ENCODE measurements around the gene SLC6A13.
"Not testable (repeated sequence)": the region's sequence is repeated elsewhere in the genome, so short reads cannot be mapped to it uniquely, and the experiment has no call there.

SLC6A13 gene

GRCh38 chr12:220946-221550, 41.6 kb downstream of the SLC6A13 start:
- TF ChIP-seq, protein P1, sequence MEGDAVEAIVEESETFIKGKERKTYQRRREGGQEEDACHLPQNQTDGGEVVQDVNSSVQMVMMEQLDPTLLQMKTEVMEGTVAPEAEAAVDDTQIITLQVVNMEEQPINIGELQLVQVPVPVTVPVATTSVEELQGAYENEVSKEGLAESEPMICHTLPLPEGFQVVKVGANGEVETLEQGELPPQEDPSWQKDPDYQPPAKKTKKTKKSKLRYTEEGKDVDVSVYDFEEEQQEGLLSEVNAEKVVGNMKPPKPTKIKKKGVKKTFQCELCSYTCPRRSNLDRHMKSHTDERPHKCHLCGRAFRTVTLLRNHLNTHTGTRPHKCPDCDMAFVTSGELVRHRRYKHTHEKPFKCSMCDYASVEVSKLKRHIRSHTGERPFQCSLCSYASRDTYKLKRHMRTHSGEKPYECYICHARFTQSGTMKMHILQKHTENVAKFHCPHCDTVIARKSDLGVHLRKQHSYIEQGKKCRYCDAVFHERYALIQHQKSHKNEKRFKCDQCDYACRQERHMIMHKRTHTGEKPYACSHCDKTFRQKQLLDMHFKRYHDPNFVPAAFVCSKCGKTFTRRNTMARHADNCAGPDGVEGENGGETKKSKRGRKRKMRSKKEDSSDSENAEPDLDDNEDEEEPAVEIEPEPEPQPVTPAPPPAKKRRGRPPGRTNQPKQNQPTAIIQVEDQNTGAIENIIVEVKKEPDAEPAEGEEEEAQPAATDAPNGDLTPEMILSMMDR (conservative IDR thresholded peaks at IDR 0.05; ENCODE audit: low read depth), result no peak
- CTCF ChIA-PET, result no interaction called here
- DNase-seq (ENCODE audit: low spot score), result no peak
- POLR2A ChIA-PET (ENCODE audit: low non-redundant PET), result no interaction called here
- no peak overlapping the region for H3K27ac ChIP-seq

DNA sequence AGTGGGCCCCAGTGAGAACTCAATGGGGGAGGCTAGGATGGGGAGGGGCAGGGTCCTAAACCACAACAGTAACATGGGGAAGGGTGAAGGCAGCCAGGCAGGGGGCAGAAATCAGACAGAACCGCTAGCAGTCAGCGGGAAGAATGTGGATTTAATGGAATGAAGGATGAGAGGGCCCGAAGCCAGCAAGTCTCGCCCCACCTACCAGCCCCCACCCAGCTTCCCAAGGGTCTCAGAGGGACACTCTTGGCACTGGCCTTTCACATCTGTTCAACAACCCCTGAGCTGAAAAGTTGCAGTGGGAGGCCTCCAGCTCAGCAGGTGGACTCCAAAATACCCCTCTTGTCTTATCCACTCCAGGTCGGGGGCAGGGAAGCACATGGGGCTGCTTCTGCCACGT, 42.1 kb downstream of the SLC6A13 start:
- TF ChIP-seq, protein P1 (conservative IDR thresholded peaks at IDR 0.05; ENCODE audit: low read depth), result no peak
- DNase-seq (ENCODE audit: low spot score), result no peak
- POLR2A ChIA-PET (ENCODE audit: low non-redundant PET), result no interaction called here
- no peak overlapping the region for H3K27ac ChIP-seq
- CTCF ChIA-PET, result interaction anchor here (0.5 to 1.0 kb wide), 2 partner anchors 8 to 35 kb away, joined by 3 to 4 read pairs; no protein-coding TSS in a partner anchor

DNA sequence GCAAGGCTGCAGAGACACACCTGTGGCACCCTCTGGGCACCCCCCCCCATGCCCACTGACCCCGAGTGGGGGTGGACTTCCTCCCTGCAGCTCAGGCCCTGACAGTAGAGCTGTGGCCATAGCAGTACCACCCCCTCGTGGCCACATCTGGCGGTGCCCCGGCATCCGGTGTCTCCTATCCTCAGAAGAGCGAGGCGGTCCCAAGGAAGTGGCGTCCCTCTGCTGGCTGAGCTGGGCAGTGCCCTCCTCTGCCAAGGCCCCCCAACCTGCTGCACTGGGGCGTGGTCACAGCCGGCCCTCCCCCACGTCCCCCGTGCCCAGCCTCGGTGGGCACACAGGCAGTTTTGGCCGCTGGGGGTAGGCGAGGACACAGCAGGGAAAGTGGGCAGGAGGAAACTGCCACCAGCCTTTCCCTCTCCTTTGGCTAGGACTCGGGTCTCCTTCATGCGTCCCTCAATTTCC, 42.7 kb downstream of the SLC6A13 start:
- TF ChIP-seq, protein P1 (conservative IDR thresholded peaks at IDR 0.05; ENCODE audit: low read depth), result no peak
- CTCF ChIA-PET, result interaction anchor here (0.6 to 1.0 kb wide), 2 partner anchors 8 to 28 kb away, joined by 3 read pairs; no protein-coding TSS in a partner anchor
- DNase-seq (ENCODE audit: low spot score), result peak; percentile 15
- POLR2A ChIA-PET (ENCODE audit: low non-redundant PET), result no interaction called here
- H3K27ac ChIP-seq, result no peak overlapping the region

- CTCF ChIA-PET, result interaction anchor here (0.6 to 1.0 kb wide), 3 partner anchors 9 to 33 kb away, joined by 3 to 6 read pairs (median 3); no protein-coding TSS in a partner anchor
Observed at GRCh38 chr12:218728-219590, 43.7 kb downstream of the SLC6A13 start.

DNA sequence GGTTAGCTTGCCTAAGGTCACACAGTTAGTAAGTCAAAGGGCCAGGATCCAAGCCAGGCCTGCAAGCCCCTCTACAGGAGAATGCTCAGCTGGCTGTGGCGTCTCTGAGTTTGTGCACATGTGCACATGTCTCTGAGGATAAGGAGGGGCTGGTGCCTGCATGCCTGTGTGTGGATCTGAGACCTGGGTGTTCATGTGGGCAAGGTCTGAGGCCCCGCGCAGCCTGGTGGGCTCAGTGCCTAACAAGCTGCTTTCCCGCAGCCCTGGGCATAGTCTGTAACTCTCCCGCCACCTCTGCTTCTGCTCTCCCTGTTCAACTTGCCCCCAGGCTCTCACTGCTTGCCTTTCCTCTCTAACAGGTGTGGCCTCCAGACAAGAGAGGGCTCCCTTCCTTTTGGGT, 44.4 kb downstream of the SLC6A13 start:
- CTCF ChIA-PET, result no interaction called here
- H3K27ac ChIP-seq, result no peak overlapping the region
- TF ChIP-seq, protein P1 (conservative IDR thresholded peaks at IDR 0.05; ENCODE audit: low read depth), result no peak
- no peak for DNase-seq (ENCODE audit: low spot score)
- POLR2A ChIA-PET (ENCODE audit: low non-redundant PET), result interaction anchor here (0.6 kb wide), 1 partner anchor 116 kb away, joined by 13 read pairs; no protein-coding TSS in a partner anchor

More at GRCh38 chr12:218728-219590, 43.7 kb downstream of the SLC6A13 start:
- POLR2A ChIA-PET (ENCODE audit: low non-redundant PET), result no interaction called here
- DNase-seq (ENCODE audit: low spot score), result no peak
- no peak overlapping the region for H3K27ac ChIP-seq
- TF ChIP-seq, protein P1 (conservative IDR thresholded peaks at IDR 0.05; ENCODE audit: low read depth), result no peak

GRCh38 chr12:217029-217428, 45.6 kb downstream of the SLC6A13 start:
- CTCF ChIA-PET; H3K27ac ChIP-seq; POLR2A ChIA-PET (ENCODE audit: low non-redundant PET); DNase-seq (ENCODE audit: low spot score): not testable (repeated sequence)
